NCI-H2171 (cell line): Measurements from ENCODE around the gene MAPK4.

Source experiments
- DNase-seq: peaks from one replicate; lab custom pipeline; 2025; lab: John Stamatoyannopoulos, UW

The MAPK4 gene

GRCh38 chr18:50653402-50654093 is 93.7 kb downstream of the MAPK4 start:
- DNase-seq = no peak

- DNase-seq = no peak
Observed at GRCh38 chr18:50654211-50654610, 94.3 kb downstream of the MAPK4 start.

DNA sequence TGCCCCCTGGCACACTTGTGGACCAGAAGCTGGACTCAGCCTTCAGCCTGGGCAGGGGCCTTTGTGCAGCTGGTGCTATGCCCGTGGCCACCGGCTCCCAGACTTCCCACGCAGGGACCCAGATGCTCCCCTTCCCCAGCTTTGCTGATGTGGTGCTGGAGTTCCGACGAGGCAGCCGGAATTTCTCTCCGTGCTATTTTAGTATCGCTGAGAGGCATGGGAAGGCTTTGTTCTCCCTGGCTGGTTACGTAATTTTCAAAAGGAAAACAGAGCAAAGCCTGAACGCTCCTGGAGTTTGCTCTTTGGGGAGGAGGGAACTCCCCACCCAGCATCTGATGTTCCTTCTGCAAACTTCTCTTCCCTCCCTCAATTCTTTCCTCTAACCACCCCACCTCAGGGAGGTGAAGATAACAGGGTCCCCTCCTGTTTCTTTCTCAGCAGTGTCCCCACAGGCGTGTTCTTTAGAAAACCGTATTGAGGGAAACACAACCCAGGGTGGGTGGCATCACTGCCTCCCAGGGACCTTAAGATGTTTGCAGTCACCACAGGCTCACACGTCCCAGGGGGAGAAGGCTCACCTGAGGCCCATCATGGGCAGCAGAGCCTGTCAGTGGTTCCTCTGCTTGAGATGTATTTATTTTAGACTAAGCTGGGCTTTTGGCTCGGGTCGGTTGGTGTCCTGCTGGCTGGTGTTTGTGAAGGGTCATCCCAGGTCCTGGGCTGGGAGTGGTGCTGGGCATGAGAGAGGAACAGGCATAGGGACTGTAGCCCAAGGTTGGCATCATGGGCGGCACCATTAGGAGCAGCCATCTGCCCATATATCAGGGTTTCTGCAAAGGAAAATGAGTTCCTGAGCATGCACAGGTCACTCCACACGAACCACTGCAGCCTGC is 95.0 kb downstream of the MAPK4 start:
- DNase-seq = no peak

DNA sequence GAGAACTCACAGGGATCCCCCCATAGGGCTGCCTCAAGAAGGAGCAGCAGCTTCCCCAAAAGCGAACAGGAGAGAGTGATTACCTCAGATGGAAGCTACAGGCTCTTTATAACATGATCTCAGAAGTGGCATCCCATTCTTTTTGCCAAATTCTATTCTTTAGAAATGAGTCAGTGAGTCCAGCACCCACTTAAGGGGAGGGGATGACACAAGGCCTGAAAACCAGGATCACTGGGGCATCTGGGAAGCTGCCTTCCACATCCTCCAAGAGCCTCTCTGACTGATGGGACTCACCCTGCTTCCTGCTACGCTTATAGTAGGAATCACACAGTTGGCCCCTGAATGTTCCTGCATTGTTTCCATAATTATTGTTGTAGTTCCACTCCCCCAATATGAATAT is 96.5 kb downstream of the MAPK4 start:
- no peak for DNase-seq

DNA sequence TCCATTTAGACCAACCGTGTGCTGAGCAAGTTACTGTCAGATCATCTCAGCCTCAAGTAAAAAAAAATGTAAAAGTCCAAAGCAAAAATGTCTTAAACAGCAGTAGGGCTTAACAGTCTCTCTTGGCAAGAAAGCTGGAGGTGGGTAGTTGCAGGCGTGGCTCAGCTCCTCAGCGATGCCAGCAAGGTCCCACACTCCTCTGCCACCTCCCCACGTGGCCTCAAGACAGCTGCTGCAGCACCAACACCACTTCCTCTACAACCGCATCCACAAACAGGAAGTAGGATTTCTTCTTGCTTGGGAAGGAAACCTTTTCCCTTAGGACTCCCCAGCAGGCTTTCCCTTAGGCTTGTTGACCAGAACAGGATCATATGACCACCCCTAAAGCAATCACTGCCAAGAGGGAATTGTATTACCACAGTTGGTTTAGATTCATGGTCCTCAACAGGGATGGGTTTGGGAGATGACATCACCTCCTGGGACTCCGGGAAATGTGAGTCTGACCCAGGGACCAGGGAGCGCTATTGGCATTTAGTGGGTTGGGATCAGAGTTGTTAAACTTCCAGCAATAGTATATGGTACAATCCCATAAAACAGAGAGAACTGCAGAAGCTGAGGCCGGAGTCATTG is 97.1 kb downstream of the MAPK4 start:
- DNase-seq = no peak

DNA sequence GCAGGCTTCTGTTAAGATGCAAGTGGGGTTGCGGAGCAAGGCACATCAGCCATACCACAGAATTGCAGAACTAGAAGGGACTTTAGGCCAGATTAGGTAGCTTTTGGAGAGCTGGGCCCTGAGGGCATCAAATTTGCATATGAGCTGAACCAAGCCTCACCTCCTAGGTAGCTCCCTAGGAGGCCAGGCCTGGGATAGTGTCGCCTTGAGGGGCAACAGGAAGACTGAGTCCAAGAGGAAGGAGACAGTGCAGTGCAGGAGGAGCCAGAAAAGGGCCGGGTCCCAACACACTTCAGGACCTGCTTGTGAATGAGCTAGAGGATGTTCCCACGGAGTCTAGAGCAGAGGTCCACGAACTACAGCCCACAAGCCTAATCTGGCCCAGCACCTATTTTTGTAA is 98.7 kb downstream of the MAPK4 start:
- no peak for DNase-seq

DNA sequence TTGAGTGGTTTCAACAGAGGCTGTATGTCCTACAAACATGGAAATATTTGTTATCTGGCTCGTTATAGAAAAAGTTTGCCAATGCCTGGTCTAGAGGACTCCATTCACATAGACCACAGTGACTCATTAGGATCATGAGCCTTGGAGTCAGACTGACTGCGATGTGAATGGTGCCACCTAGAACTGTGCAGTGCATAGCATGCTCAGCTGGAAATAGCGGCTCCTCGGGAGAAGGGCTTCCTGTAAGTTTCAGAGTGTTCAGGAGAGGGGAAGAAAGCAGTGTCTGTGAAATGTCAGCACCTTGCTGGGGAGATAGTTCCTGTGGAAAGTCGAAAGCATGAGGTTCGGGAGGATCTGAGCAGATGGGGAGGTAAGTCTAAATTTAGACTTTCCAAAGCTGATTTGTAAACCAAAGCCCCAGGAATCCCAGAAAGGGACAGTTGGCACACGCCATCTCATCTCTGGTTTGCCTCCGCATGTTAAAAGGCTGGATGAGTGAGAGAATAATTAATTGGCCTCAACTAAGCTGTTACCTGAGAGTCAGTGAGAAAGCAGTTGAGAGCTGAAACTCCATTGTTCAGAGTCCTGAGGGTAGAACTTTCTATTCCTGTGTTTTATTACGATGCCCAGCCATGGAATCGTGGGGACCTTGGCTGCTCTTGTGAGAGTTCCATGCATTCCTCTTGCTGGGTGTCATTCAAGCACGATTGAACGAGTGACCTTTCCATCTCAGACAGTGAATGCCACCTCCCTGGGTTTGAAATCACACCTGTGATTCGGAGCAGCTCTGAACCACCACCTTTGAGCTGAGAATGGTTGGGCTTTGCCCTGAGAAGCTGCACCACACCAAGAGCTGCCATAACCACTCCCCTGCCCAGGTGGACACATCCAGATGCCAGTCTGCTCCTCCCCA is 99.5 kb downstream of the MAPK4 start:
- no peak for DNase-seq

DNA sequence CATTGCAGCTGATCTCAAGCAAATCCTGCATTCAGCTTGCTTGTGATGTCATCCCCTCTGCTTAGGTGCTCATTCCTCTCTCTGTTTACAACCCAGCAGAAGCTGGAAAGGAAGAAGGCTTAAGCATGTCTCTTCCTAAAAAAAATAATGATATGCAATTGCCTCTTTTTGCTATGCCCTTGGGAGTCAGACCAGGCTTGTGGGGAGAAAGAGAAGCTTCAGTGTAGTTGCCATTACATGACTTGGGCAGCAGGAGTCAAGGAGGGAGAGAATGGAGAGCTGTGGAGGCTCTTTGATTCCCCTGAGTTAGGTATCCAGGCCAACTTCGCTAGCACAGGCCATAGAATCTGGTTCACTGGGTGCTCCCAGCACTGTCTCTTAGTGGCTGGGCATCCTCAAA is 101.1 kb downstream of the MAPK4 start:
- no peak for DNase-seq

- DNase-seq = no peak
Observed at GRCh38 chr18:50662177-50662576, 102.3 kb downstream of the MAPK4 start.

DNA sequence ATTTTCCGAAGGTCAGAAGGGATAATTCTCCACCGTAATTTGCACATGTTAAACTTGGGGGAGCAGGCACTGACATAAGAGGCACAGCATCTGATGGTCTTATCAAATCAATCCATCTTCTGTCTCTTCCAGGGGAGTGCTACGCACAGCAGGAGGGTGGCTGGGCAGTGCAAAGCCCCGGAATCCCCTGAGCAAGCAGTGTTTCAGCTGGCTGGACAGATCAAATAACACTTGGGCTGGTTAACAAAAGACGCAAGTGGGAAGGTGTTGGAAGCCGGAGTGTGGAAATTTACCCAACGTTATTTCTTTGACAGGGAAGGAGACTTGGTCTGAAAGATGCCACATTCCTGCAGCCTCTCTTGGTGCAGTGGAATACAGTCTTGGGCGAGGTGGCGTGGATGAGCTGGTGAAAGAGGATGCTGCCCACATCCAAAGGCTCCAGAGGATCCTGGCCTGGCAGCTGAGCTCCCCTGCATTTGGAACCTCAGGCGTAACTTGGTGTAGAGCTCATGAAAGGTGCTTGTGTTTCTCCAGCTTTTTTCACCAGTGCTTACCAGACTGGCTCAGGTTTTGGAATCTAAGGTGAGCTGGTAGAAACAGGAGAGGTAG is 103.0 kb downstream of the MAPK4 start:
- DNase-seq = no peak

DNA sequence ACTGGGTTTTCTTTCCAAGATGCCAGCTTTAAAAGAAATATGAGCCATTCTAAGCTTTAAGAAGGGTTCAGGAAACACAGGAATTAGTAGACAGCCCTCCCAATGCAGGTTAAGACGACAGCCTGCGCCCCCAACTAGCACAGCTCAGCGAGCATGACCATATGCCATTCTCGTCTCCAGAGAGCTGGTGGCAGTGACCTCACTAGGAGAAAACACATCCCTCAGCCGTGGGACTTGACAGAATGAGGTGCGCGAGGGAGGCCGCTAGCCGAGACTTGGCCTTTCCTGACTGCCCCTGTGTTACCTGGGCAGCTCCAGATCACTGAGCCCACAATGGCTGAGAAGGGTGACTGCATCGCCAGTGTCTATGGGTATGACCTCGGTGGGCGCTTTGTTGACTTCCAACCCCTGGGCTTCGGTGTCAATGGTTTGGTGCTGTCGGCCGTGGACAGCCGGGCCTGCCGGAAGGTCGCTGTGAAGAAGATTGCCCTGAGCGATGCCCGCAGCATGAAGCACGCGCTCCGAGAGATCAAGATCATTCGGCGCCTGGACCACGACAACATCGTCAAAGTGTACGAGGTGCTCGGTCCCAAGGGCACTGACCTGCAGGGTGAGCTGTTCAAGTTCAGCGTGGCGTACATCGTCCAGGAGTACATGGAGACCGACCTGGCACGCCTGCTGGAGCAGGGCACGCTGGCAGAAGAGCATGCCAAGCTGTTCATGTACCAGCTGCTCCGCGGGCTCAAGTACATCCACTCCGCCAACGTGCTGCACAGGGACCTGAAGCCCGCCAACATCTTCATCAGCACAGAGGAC is 103.9 kb downstream of the MAPK4 start:
- DNase-seq = no peak

GRCh38 chr18:50665015-50665414 is 105.1 kb downstream of the MAPK4 start:
- no peak for DNase-seq

DNA sequence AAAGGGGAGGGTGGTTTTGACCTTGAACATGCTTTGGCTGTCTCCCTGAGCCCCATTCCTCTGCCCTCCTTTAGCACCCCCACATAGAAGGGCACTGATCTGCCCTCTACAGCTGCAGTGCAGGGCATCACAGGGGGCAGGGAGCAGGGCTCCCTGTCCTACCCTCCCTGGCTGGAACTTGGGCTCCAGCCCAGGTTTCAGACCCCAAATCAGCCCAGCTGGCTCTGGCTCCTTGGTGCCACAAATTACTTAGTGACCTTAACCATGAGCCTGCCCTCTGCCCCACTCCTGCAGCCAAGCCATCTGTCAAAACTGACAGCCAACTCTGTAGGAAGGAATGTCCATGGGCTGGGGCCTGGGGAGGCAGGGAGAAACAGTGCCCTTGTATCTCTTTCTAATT is 105.6 kb downstream of the MAPK4 start:
- no peak for DNase-seq

- DNase-seq = no peak
Observed at GRCh38 chr18:50666536-50666935, 106.6 kb downstream of the MAPK4 start.

GRCh38 chr18:50671376-50671775 is 111.5 kb downstream of the MAPK4 start:
- DNase-seq = no peak

GRCh38 chr18:50674307-50674980 is 114.6 kb downstream of the MAPK4 start:
- DNase-seq = no peak

DNA sequence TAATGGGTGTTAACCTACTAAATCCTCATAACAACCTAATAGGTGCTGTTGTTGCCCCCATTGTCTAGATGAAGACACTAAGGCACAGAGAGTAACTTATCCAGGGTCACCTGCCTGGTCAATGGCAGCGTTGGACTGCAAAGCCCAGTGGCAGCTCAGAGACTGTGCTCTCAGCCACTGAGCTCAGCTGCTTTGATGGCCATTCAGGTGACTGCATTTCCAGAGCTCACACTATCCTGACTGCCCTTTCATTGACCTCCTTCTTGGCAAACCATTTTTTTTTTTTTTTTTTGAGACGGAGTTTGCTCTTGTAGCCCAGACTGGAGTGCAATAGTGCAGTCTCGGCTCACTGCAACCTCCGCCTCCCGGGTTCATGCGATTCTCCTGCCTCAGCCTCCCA is 115.2 kb downstream of the MAPK4 start:
- no peak for DNase-seq

GRCh38 chr18:50678651-50679050 is 118.8 kb downstream of the MAPK4 start:
- no peak for DNase-seq

- DNase-seq = no peak
Observed at GRCh38 chr18:50679056-50679455, 119.2 kb downstream of the MAPK4 start.

- DNase-seq = no peak
Observed at GRCh38 chr18:50679656-50680055, 119.8 kb downstream of the MAPK4 start.
